GM19035 (cell line): ENCODE data around the gene SWAP70.
"Not testable (repeated sequence)": the region's sequence is repeated elsewhere in the genome, so short reads cannot be mapped to it uniquely, and the experiment has no call there.

Experiments
- ATAC-seq: cut with Tn5 transposase; IDR thresholded peaks from one replicate; pipeline ENCODE4 v1.9.1; 2021; ENCODE audit not compliant: unreplicated experiment

SWAP70 gene

DNA sequence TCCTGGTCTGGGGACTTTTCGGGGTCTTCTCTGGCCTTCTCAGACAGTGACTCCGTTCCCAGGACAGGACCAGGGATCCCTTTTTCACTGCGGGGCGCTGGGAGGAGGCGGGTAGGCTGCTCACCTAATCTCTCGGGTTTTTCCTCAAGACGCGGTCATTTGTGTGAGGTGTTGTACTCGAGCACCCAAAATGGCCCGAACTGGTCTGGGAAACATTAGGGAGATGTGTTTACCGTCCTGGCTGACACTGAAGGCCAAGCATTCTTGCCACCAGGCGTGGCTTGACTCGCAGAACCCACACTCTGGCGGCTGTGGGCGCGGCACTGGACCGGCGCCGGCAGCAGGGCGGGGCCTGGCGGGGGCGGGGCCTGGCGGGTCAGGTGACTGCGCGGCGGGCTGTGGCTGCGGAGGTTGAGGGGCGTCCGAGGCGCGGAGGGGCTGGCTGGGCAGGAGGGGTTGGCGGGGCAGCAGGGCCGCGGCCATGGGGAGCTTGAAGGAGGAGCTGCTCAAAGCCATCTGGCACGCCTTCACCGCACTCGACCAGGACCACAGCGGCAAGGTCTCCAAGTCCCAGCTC lies at the start of gene SWAP70:
Gene SWAP70 (plus strand): TSS at position 379 of the 577 bp plus-strand sequence. CDS start 103 bp downstream, at position 482.
- ATAC-seq: peak; percentile 82

DNA sequence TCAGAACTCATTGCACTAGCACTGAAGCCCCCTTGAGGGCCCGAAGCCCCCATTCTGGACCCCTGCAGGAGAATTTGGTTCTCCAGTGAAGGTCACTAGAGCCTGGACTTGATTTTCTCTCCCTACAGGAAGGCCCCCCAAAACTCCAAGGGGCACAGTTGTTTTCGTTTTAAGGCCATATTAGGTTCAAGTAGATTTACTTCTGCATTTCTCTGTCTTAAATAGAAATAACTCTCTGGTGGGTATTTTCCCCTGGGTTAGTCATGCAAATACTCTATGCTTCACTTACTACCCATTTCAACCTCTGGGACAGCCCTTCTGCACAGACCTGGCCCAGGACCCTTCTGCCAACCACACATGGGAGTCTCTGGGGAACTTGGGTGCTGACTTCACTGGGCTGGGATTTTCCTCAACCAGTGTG lies 48.8 kb upstream of the SWAP70 start:
- peak; percentile 54 for ATAC-seq

DNA sequence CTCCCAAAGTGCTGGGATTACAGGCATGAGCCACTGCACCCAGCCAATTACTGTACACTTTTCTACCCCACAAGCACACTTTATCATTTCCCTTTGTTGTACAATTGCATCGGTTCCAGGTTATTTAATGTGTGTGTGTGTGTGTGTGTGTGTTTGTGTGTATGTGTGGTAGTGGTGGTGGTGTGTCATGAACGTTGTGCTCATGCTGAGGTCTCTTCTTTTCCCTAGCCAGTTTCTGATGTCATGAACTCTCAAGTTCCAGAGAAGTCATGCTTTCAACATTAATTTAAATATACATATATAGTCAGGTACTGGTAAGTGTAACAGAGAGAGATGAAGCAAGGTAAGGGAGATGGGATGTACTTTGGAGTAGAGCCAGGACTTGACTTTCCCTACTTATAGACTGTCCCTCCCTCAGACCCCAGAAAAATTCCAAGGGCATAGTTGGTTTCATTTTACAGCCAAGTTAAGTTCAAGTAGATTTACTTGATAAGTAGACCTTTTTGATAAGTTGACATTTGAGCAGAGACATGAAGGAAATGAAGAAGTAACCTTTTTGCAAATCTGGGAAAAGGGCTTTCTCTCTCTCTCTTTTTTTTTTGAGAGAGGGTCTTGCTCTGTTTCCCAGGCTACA lies 47.7 kb upstream of the SWAP70 start:
- no peak for ATAC-seq

DNA sequence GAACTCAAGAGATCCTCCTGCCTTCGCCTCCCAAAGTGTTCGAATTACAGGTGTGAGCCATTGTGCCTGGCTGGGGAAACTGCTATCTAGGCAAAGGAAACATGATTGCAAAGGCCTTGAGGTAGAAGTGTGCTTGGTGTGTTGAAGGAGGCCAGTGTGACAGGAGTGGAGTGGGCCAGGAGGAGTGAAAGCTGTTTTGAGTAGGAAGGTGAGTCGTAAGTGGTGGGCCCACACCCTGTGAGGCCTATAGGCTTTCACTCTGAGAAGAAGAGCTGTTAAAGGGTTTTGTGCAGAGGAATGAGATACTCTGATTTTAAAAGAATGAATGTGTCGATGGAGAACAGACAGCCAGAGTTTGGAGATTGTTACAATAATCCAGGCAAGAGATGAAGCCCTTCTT lies 47.0 kb upstream of the SWAP70 start:
- ATAC-seq: no peak

DNA sequence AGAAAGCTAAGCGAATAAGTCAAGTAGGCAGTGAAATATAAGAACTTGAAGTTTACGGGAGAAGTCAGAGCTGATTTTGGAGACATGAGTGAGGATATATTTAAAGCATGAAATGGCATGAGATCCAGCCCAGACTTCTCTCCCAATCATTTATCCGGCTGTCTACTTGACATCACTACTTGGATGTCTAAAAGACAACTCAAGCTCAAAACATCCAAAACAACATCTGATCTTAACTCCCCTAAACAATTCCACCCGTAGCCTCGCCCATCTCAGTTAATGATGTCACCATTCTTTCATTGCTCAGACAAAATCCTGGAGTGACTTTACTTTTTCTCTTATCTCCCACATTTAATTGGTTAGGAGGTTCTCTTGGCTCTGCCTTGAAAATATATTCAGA lies 45.9 kb upstream of the SWAP70 start:
- no peak for ATAC-seq

DNA sequence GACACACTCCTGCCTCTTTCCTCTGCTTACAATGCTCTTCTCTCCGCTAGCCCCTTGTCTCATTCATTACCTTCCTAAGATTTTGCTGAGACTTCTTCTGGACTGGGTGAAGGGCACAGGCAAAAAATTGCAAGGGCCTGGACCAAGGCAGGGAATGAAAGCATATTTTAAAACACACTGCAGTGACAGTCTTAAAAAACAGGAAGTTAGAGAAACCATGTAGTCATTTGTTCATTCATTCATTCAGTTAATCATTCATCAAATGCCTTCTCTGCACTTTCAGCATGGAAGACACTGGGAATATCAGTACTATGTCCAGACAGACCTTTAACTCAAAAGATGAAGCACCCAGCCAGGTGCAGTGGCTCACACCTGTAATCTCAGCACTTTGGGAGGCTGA lies 44.9 kb upstream of the SWAP70 start:
- no peak for ATAC-seq

DNA sequence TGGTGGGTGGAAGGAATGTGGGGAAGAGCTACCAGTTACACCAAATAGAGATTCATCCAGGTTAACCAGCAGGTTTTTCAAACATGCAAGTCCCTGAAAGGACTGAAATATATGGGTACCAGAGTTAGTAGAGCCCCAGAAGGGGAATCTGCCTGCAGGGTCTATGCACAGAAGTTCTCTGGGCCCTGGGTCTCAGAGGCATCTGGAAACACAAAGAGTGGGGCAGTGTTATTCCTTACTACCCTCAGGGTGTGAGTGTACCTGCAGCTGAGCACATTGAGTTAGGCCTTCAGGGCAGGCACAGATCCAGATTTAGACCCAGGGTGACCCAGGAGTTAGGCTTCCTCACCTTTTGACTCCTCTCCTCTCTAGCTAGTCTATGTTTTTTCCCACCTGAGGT lies 43.9 kb upstream of the SWAP70 start:
- no peak for ATAC-seq

DNA sequence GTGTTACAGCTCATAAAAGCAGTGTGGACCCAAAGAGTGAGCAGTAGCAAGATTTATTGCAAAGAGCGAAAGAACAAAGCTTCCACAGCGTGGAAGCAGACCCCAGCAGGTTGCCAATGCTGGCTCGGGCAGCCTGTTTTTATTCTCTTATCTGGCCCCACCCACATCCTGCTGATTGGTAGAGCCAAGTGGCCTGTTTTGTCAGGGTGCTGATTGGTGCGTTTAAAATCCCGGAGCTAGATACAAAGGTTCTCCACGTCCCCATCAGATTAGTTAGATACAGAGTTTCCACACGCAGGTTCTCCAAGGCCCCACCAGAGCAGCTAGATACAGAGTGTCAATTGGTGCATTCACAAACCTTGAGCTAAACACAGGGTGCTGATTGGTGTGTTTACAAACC lies 41.5 kb upstream of the SWAP70 start:
- ATAC-seq: not testable (repeated sequence)

DNA sequence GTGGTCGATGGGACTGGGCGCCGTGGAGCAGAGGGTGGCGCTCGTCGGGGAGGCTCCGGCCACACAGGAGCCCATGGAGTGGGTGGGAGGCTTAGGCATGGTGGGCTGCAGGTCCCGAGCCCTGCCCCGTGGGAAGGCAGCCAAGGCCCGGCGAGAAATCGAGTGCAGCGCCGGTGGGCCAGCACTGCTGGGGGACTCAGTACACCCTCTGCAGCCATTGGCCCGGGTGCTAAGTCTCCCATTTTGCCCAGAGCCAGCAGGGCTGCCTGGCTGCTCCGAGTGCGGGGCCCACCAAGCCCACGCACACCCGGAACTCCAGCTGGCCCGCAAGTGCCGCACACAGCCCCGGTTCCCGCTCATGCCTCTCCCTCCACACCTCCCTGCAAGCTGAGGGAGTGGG lies 40.8 kb upstream of the SWAP70 start:
- not testable (repeated sequence) for ATAC-seq

DNA sequence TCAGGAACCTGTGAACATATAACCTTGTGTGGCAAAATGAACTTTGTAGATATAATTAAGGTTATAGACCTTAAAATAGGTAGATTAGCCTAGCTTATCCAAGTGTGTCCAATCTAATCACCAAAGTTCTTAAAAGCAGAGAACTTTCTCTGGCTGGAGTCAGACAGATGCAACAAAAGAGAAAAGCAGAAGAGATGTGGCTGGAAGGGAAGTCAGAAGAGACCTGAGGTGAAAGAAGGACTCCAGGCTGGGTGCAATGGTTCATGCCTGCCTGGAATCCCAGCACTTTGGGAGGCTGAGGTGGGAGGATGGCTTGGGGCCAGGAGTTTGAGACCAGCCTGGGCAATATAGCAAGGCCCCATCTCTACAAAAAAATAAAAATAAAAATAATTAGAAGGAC lies 39.4 kb upstream of the SWAP70 start:
- ATAC-seq: no peak

DNA sequence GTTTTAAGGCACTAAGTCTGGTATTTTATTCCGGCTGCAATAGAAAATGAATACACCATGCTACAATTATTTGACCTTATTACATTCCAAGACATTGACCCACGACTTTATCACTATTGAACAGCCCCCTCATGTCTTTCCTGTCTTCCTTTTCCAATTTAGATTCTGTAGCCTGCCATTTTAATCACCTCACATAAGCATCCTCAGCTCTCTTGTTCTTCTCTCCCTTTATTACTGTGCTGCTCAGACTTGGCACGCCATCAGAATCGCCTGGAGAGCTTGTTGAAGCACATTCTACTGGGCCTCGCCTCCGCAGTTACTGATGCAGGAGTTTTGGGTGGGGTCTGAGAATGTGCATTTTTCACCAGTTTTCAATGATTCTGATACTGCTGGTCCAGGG lies 38.7 kb upstream of the SWAP70 start:
- no peak for ATAC-seq

DNA sequence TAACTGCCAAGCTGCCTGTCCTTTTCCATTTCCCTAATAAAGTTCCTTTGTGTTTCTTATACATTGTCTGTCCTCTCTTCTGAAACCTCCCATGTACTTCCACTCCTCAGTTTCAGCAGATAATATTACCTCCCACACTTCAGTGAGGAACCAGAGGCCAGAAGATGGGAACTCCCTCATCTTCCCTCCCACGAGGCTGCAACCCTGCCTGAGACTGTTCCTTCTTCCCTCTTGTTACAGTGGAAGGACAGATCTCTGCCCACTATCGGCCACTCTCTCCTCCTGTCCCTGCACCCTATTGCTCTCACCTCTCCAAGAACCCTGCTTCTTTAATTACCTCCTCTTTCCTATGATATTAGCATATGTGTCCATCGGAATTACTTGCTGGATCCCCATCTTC lies 38.1 kb upstream of the SWAP70 start:
- ATAC-seq: no peak

DNA sequence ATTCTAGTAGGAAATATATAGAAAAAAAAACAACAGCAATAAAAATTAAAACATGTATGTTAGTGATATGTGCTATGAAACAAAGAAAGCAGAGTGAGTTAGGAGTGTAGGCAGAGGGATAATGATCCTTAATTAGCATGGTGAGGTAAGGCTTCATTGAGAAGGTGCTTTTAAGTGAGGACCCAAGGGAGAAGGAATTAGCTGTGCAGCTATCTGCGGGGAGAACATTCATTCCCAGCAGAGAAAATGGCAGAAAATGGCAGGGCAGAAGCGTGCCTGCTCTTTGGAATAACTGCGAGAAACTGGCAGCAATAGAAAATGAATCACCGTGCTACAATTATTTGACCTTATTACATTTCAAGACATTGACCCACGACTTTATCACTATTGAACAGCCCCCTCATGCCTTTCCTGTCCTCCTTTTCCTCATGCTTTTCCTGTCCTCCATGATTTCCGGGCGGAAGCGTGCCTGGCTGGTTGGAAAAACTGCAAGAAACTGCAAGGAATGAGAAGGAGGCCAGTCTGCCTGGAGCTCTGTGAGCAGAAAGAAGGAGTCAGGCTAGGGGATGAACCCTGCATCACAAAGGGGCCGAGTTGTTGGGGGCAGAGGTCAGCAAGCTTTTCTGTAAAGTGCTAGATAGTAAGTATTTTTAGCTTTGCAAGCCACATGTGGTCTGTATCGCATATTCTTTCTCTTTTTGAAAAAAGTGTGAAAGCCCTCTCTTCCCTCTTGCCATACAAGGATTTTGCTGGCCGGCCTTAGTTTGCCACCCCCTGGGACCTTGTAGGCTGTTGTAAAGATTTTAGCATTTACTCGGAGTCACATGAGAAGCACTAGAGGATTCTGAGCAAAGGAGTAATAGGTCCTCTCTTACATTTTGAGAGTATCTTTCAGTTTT lies 37.1 kb upstream of the SWAP70 start:
- no peak for ATAC-seq

DNA sequence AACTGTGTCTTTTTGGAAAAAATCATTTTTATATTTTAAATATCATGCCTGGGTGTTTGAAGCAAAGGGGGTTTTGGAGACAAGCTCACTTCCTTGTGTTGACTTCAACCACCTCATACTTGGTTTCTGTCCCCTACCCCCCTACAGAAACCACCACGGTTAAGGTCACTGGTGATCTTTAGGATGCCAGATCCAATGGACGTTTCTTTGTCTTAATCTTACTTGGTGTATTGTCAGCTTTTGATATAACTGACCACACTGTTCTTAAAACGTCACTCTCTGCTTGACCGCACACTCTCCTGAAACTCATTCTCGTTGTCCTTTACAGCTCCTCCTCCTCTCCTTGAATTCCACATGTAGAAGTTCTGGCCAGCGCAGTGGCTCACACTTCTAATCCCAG lies 34.8 kb upstream of the SWAP70 start:
- ATAC-seq: no peak

DNA sequence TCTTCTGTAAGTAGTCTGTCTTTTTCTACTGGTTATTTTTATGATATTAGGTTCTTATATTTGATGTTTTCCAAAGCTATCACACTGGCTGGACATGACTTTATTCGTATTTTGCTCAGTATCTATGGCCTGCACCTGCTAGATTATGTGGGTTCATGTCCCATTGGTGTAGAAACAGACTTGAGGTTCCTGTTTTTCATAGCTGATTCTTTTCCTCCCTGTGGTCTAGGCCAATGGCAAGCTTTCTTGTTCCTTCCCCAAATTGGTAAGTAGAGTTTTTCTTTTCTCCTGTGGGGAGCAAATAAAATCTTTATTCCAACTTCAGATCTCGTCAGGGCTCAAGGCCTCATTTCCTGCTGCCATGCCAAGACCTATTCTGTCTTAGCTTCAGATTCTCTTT lies 30.2 kb upstream of the SWAP70 start:
- no peak for ATAC-seq

DNA sequence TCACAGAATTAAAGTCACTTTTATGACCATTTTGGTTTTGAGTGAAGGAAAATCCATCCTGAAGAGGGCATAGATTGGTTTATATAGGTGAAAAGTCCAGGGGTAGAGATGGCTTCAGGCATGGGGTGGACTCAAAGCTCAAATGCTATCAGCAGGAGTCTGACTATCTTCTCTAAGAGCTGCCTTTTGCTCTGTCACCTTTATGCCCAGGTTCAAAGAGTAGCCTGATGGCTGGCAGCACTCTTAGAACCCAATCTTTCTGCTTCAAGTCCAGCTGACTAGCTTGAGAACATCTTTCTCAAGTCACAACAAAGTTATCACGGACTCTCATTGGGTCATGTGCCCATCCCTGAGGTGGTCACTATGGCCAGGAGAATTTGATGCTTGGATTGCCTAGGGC lies 27.2 kb upstream of the SWAP70 start:
- ATAC-seq: no peak

DNA sequence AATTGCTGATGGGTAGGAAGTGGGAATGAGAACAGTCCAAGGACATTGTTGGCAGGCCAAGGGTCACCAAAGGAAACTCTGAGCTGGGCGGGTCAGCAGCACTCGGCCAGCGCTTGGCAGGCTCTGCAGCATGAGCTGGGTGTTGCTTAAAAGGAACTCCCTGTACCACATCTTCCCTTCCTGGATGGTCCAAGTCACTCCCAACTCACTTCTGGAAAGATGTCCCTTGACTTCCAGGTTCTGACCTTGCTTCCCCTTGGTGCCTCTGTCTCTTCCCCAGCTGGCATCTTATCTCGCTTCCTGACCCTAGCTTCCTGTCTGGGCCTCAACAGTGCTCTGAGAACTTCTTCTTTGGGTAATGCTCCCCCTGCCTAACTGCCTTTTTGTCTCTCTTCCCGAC lies 24.8 kb upstream of the SWAP70 start:
- ATAC-seq: no peak

DNA sequence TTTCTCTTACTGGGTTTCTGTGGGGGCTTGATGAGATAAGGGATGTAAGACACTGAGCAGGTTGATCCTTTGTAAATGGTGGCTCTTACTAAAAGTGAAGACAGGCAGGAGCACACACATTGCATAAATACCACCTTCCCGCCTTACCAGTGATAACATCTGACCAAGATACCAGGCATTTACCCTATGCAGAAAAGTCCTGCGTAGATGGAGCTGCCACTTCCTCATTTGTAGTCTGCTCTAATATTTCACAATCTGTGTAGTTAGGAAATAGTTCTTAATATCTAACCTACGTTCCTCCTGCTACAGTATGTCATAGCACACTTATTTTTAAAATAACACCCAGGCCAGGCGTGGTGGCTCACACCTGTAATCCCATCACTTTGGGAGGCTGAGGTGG lies 23.9 kb upstream of the SWAP70 start:
- no peak for ATAC-seq

DNA sequence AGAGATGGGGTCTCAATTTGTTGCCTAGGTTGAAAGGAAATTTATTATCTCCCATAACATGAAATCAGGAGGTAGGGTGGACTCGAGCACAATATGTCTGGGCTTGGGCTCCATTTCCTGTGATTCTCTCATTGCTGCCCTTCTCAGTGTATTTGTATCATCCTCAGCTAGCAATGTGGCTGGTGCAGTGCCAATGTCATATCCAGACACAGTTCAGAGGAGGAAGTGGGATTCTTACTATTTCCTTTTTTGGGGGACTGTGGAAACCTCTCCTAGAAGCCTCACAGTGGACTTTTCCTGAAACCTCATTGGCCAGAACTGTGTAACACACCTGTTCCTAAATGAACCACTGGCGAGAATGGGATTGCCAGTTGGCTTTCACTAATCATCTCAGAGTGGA lies 21.0 kb upstream of the SWAP70 start:
- no peak for ATAC-seq

DNA sequence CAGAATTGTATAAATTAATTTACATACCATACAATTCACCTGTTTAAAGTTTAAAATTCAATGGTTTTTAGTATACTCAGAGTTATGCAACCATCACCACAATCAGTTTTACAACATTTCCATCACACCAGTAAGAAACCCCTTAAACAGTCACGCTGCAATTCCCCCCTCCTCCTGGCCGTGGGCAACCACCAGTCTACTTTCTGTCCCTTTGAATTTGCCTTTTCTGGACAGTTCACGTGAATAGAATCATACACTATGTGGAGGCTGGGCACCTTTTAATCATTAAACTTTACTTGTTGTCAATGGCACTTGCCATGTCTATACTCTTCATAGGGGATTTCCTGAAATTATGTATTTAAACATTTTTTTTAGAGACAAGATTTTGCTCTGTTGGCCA lies 20.1 kb upstream of the SWAP70 start:
- no peak for ATAC-seq

DNA sequence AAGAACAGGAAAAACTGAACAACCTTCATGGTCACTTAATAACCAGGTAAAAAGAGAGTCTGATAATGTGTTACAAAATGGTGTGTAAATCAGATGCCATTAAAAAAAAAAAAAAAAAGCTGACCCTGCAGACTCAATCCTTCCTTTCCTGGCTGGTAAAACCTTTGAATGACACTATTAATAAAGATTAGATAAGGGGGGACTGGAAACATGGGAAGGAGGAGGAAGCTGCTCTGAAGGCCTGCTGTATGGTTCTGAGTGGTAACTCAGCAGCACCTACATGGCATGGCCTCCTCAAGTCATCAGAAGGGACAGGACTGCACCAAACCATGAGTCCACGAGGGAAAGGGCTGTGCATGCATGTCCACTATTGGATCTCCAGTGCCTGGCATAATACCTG lies 18.0 kb upstream of the SWAP70 start:
- no peak for ATAC-seq

DNA sequence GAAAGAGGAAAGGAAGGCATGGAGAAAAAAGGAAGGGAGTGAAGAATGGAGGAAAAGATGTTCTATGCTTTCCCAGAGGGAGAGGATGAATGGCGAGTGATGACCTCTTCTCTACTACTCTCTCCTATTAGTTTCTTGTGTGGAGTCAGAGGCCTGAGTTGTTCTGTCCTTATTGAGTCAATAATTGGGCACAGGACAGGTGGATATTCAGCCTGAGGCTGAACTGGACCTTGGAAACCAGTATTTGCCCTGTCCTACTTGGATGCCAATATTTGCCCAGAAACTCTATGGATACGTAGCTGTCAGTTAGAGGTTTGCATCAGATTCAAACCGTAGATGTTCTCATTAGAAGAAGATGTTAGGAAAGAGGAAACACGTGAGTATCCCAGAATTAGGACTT lies 17.6 kb upstream of the SWAP70 start:
- ATAC-seq: no peak
